GM12878 (cell line): Measurements from ENCODE around the gene CHMP6. TPM values are rescaled to one million over a fixed set of nuclear protein-coding genes. Genes with fewer than 3 reads are reported as not detected.

ENCODE experiments used
- ATAC-seq: fragments of 200-7000 bp; cut with Tn5 transposase; 3 replicates; pipeline ENCODE4 v1.9.1; 2020; ENCODE audit warnings: mild to moderate bottlenecking, moderate library complexity
- BruUV-seq: library from RNA; stranded (reverse); fragments of 400-500 nt; replicated peaks from 2 replicates; lab custom pipeline; 2021; lab: Mats Ljungman, UMichigan
- CTCF ChIA-PET: fragments of 300-600 bp; sonication (Branson Sonifier 250); formaldehyde crosslinking; extraction: SDS; loops from one replicate; lab custom pipeline; 2021; ENCODE audit warnings: inconsistent platforms; lab: Yijun Ruan, JAX
- POLR2A ChIA-PET: fragments of 350-600 bp; formaldehyde crosslinking; extraction: SDS; loops from one replicate; lab custom pipeline; 2021; ENCODE audit warnings: inconsistent platforms; lab: Charles Lee
- RAD21 ChIA-PET: fragments of 300-600 bp; sonication (Branson Sonifier 250); formaldehyde crosslinking; loops from one replicate; lab custom pipeline; 2023; ENCODE audit warnings: antibody characterized with exemption; ENCODE audit not compliant: unreplicated experiment; lab: Charles Lee
- SMC1A ChIA-PET: fragments of 300-600 bp; sonication (Branson Sonifier 250); formaldehyde crosslinking; loops from one replicate; lab custom pipeline; 2023; ENCODE audit not compliant: unreplicated experiment, uncharacterized antibody; lab: Charles Lee
- DNase-seq: peaks from one replicate; pipeline ENCODE4 v3.0.0-alpha.2; 2011; ENCODE audit warnings: low read depth, low spot score
- FAIRE-seq: peaks from 3 replicates; lab custom pipeline; 2011; peaks lifted over from hg19 to GRCh38; lab: Jason Lieb, UNC
- H2AFZ ChIP-seq: 2 replicates; pipeline ENCODE4 v1.6.0; 2011; ENCODE audit warnings: low read depth, low read length, control low read depth; ENCODE audit not compliant: control insufficient read depth
- H3K27ac ChIP-seq: 2 replicates; pipeline ENCODE4 v1.5.1; 2011; ENCODE audit warnings: control low read depth; ENCODE audit not compliant: control insufficient read depth, insufficient read depth
- H3K27me3 ChIP-seq, 2 experiments: replicated peaks in 1 of 2; 2 replicates each; pipeline versions ENCODE4 v1.6.0 to v1.6.1; 2011; ENCODE audit warnings: low read length in 1 of 2; ENCODE audit not compliant: control insufficient read depth in 2 of 2, insufficient read depth in 2 of 2
- H3K36me3 ChIP-seq, 2 experiments: 2 replicates each; pipeline ENCODE4 v1.5.1; 2011; ENCODE audit warnings: low read length in 1 of 2; ENCODE audit not compliant: control insufficient read depth in 2 of 2, insufficient read depth in 2 of 2
- H3K4me1 ChIP-seq: 2 replicates; pipeline ENCODE4 v1.6.1; 2011; ENCODE audit warnings: mild to moderate bottlenecking, low read length, moderate library complexity, mixed read lengths; ENCODE audit not compliant: control insufficient read depth, insufficient read depth
- H3K4me2 ChIP-seq: 2 replicates; pipeline ENCODE4 v1.6.0; 2011; ENCODE audit warnings: control low read depth; ENCODE audit not compliant: control insufficient read depth, insufficient read depth
- H3K4me3 ChIP-seq: fragments of 200-600 bp; sonication (generic); 2 replicates; pipeline ENCODE4 v1.5.1; 2016
- H3K79me2 ChIP-seq: 2 replicates; pipeline ENCODE4 v1.6.0; 2011; ENCODE audit warnings: low read length; ENCODE audit not compliant: control insufficient read depth, insufficient read depth
- H3K9ac ChIP-seq: 2 replicates; pipeline ENCODE4 v1.8.0; 2011; ENCODE audit warnings: low read length, control low read depth, mixed read lengths; ENCODE audit not compliant: control insufficient read depth, insufficient read depth
- H3K9me3 ChIP-seq: replicated peaks from 3 replicates; pipeline ENCODE4 v1.5.1; 2011; ENCODE audit warnings: mild to moderate bottlenecking, low read length; ENCODE audit not compliant: control insufficient read depth, insufficient read depth
- H4K20me1 ChIP-seq: 2 replicates; pipeline ENCODE4 v1.6.0; 2011; ENCODE audit not compliant: control insufficient read depth, insufficient read depth
- CBX5 ChIP-seq: sonication (generic); IDR thresholded peaks from 2 replicates; pipeline ENCODE4 v1.6.1; 2016; ENCODE audit warnings: low read depth, moderate library complexity, mild to moderate bottlenecking, inconsistent platforms
- CHD4 ChIP-seq: fragments of 200-600 bp; sonication (generic); IDR thresholded peaks from 2 replicates; pipeline ENCODE4 v1.6.1; 2016; ENCODE audit warnings: mild to moderate bottlenecking
- DPF2 ChIP-seq: fragments of 450-650 bp; IDR thresholded peaks from 2 replicates; pipeline ENCODE4 v1.6.1; 2017; ENCODE audit warnings: mild to moderate bottlenecking
- EGR1 ChIP-seq, 2 experiments: IDR thresholded peaks; 1 replicate in 1 of 2; 2 replicates in 1 of 2; pipeline ENCODE4 v1.6.1; 2011 to 2012; ENCODE audit warnings: low read depth in 2 of 2, low read length in 2 of 2, borderline replicate concordance in 1 of 2, mild to moderate bottlenecking in 1 of 2, moderate library complexity in 1 of 2
- JUND ChIP-seq: IDR thresholded peaks from 2 replicates; pipeline ENCODE4 v1.6.1; 2012; ENCODE audit warnings: low read depth, mild to moderate bottlenecking, low read length, improper control_type of control experiment, moderate library complexity
- MTA3 ChIP-seq: IDR thresholded peaks from 2 replicates; pipeline ENCODE4 v1.6.1; 2012; ENCODE audit warnings: low read length, inconsistent platforms, borderline replicate concordance
- RAD21 ChIP-seq: IDR thresholded peaks from 2 replicates; pipeline ENCODE4 v1.6.1; 2011; ENCODE audit warnings: mild to moderate bottlenecking, low read depth, low read length, moderate library complexity; ENCODE audit not compliant: insufficient read depth
- TBL1XR1 ChIP-seq: IDR thresholded peaks from 2 replicates; pipeline ENCODE4 v1.6.1; 2012; ENCODE audit warnings: low read depth, low read length, improper control_type of control experiment
- WGBS: methylation state at CpG from one replicate; pipeline ENCODE4 v1.1.6; 2016; ENCODE audit warnings: low lambda C conversion rate; ENCODE audit not compliant: insufficient replicate concordance, insufficient coverage; ENCODE audit errors: missing lambda C conversion rate; 5-methylcytosine and 5-hydroxymethylcytosine counted together
- in situ Hi-C: fragments of 300-500 bp; cut with MboI; formaldehyde crosslinking; loops from 9 replicates; pipeline ENCODE4 v1.14.3; 2018; ENCODE audit warnings: mixed read lengths
- intact Hi-C: fragments of 100-400 bp; cut with micrococcal nuclease; formaldehyde crosslinking; loops from one replicate; pipeline ENCODE4 v1.14.2; 2022; ENCODE audit not compliant: unreplicated experiment
- polyA plus RNA-seq, 11 experiments: library from polyadenylated mRNA; depleted of rRNA in 4 of 11; unstranded in 6 of 11; stranded (reverse) in 5 of 11; fragments of >200 nt; fragmentation: Nextera tagmentation in 4 of 11; fragmentation: Illumina TruSeq in 1 of 11; extraction: Ambion mirVana in 4 of 11; extraction: Trizol in 1 of 11; gene quantifications; 1 replicate in 1 of 11; 2 replicates in 10 of 11; pipeline versions ENCODE4 v1.2.1 to v1.2.3, GENCODE V29; 2011 to 2016; ENCODE audit warnings: inconsistent platforms in 2 of 11, missing spikeins in 2 of 11, low read depth in 1 of 11
- total RNA-seq, 4 experiments: library from RNA; depleted of rRNA in 3 of 4; stranded (reverse); fragments of >200 nt in 3 of 4; fragmentation: Illumina TruSeq in 1 of 4; extraction: Trizol in 1 of 4; gene quantifications; 2 replicates each; pipeline versions ENCODE4 v1.2.1 to v1.2.3, GENCODE V29; 2013 to 2021
- TF ChIP-seq, protein P1 (sequence below): IDR thresholded peaks from 2 replicates; pipeline ENCODE4 v1.6.1; 2012; ENCODE audit warnings: low read depth, low read length, improper control_type of control experiment
- TF ChIP-seq, protein P2 (sequence below): IDR thresholded peaks from 2 replicates; pipeline ENCODE4 v1.6.1; 2011; ENCODE audit warnings: low read depth, mild to moderate bottlenecking, low read length, moderate library complexity, borderline replicate concordance; ENCODE audit errors: extremely low read depth
- TF ChIP-seq, protein P3 (sequence below): IDR thresholded peaks from 2 replicates; pipeline ENCODE4 v1.6.1; 2011; ENCODE audit warnings: mild to moderate bottlenecking, low read depth, low read length, moderate library complexity; ENCODE audit not compliant: insufficient replicate concordance
- TF ChIP-seq, protein P4 (sequence below): fragments of 450-650 bp; formaldehyde crosslinking; IDR thresholded peaks from 2 replicates; pipeline ENCODE4 v1.4.0; 2022; ENCODE audit warnings: mild to moderate bottlenecking, moderate library complexity
- TF ChIP-seq, protein P5 (sequence below): fragments of 450-650 bp; formaldehyde crosslinking; IDR thresholded peaks from 2 replicates; pipeline ENCODE4 v1.4.0; 2020; ENCODE audit warnings: mild to moderate bottlenecking, moderate library complexity

Gene CHMP6
- total and polyA plus RNA-seq, 10 of the 15 experiments (the other 5 are each of a cell fraction or from before 2014, with no cell fraction given), result 0.21 to 37.9 (median 14.7) TPM

DNA sequence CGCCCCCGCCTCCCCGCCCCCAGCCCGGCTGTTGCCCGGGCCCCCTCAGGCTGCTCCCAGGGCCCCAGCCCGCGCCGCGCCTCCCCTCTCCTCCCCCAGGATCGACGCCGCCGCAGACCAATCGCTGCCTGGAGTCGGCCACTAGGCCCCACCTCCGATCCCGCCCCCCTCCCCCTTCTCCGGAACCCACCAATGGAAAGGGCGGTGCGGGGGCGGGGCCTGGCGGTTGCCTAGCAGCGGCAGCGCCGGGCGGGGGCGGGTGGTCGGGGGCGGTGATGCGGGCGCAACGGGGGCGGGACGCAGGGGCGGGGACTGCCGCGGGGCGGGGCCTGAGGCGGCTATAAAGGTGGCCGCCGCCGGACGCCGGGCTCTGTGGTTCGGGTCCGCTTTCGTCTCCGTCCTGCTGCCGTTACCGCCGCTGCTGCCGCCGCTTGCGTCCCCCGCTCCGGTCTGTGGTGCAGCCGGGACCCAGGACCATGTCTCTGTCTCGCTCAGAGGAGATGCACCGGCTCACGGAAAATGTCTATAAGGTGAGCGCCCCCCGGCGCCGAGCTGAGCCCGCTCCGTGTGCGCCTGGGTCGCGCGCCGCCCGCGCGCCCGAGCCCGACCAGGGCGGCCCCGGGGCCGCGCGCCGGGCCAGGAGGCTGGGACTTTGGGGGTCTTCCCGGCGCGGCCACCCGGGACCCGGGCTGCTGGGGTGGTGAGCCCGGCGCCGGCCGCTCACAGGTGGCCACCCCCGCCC, 43.3 kb downstream of the CHMP6 start, which contains the start of gene BAIAP2:
BAIAP2 (plus strand) TSS at position 373 of the 742 bp plus-strand sequence; CDS start at position 477, 104 bp downstream.
- Histone ChIP-seq H3K27me3 (peaks cover 5 to 11% of the 10 kb centered on the region in 2 experiments), H3K9me3 (no peaks in the 10 kb centered on the region), H2AFZ (no peak within 1 kb of the TSS), H3K36me3 (no peaks in the 10 kb centered on the region), H3K4me1 (no peaks in the 10 kb centered on the region), H3K4me3 (no peak within 1 kb of the TSS; the same call in 1 of the 2 replicates), H3K27ac (no peak within 1 kb of the TSS), H3K79me2 (no peaks in the 10 kb centered on the region), H4K20me1 (no peaks in the 10 kb centered on the region), H3K9ac (no peak within 1 kb of the TSS), H3K4me2 (peak within 1 kb of the TSS; percentile 89; the same call in 1 of the 2 replicates)
- intact Hi-C loops, result no loop called here
- SMC1A ChIA-PET, result no interaction called here
- no TSS peak for BruUV-seq
- DNase-seq (peak; percentile 21), FAIRE-seq (no peak), ATAC-seq (peak; percentile 97)
- in situ Hi-C loops, result no loop called here
- CTCF ChIA-PET, result no interaction called here
- RAD21 ChIA-PET, result no interaction called here
- POLR2A ChIA-PET, result no interaction called here
- WGBS, result 5% methylated on average over 33 of the region's 92 CpGs
- TF ChIP-seq TBL1XR1, result no peak
- TF ChIP-seq, protein P1, sequence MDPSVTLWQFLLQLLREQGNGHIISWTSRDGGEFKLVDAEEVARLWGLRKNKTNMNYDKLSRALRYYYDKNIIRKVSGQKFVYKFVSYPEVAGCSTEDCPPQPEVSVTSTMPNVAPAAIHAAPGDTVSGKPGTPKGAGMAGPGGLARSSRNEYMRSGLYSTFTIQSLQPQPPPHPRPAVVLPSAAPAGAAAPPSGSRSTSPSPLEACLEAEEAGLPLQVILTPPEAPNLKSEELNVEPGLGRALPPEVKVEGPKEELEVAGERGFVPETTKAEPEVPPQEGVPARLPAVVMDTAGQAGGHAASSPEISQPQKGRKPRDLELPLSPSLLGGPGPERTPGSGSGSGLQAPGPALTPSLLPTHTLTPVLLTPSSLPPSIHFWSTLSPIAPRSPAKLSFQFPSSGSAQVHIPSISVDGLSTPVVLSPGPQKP, result no peak
- TF ChIP-seq, protein P2, sequence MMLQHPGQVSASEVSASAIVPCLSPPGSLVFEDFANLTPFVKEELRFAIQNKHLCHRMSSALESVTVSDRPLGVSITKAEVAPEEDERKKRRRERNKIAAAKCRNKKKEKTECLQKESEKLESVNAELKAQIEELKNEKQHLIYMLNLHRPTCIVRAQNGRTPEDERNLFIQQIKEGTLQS, result no peak
- TF ChIP-seq, protein P3, sequence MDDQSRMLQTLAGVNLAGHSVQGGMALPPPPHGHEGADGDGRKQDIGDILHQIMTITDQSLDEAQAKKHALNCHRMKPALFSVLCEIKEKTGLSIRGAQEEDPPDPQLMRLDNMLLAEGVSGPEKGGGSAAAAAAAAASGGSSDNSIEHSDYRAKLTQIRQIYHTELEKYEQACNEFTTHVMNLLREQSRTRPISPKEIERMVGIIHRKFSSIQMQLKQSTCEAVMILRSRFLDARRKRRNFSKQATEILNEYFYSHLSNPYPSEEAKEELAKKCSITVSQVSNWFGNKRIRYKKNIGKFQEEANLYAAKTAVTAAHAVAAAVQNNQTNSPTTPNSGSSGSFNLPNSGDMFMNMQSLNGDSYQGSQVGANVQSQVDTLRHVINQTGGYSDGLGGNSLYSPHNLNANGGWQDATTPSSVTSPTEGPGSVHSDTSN, result peak; percentile 95
- no peak for TF ChIP-seq CHD4
- no peak for TF ChIP-seq MTA3
- TF ChIP-seq RAD21, result no peak
- TF ChIP-seq JUND, result no peak
- TF ChIP-seq CBX5, result no peak
- TF ChIP-seq, protein P4, sequence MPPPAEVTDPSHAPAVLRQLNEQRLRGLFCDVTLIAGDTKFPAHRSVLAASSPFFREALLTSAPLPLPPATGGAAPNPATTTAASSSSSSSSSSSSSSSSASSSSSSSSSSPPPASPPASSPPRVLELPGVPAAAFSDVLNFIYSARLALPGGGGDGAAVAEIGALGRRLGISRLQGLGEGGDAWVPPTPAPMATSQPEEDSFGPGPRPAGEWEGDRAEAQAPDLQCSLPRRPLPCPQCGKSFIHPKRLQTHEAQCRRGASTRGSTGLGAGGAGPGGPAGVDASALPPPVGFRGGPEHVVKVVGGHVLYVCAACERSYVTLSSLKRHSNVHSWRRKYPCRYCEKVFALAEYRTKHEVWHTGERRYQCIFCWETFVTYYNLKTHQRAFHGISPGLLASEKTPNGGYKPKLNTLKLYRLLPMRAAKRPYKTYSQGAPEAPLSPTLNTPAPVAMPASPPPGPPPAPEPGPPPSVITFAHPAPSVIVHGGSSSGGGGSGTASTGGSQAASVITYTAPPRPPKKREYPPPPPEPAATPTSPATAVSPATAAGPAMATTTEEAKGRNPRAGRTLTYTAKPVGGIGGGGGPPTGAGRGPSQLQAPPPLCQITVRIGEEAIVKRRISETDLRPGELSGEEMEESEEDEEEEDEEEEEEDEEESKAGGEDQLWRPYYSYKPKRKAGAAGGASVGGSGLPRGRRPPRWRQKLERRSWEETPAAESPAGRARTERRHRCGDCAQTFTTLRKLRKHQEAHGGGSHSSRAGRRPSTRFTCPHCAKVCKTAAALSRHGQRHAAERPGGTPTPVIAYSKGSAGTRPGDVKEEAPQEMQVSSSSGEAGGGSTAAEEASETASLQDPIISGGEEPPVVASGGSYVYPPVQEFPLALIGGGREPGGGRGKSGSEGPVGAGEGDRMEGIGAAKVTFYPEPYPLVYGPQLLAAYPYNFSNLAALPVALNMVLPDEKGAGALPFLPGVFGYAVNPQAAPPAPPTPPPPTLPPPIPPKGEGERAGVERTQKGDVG (CRISPR knock-in tag), result no peak
- TF ChIP-seq EGR1 (IDR thresholded peaks at IDR 0.05; ENCODE audit: borderline replicate concordance in 1 of 2, low read depth in 2 of 2, low read length in 2 of 2), result peak in 1 of 2 experiments; percentile 87; a peak in 2 of 3 replicates
- TF ChIP-seq, protein P5, sequence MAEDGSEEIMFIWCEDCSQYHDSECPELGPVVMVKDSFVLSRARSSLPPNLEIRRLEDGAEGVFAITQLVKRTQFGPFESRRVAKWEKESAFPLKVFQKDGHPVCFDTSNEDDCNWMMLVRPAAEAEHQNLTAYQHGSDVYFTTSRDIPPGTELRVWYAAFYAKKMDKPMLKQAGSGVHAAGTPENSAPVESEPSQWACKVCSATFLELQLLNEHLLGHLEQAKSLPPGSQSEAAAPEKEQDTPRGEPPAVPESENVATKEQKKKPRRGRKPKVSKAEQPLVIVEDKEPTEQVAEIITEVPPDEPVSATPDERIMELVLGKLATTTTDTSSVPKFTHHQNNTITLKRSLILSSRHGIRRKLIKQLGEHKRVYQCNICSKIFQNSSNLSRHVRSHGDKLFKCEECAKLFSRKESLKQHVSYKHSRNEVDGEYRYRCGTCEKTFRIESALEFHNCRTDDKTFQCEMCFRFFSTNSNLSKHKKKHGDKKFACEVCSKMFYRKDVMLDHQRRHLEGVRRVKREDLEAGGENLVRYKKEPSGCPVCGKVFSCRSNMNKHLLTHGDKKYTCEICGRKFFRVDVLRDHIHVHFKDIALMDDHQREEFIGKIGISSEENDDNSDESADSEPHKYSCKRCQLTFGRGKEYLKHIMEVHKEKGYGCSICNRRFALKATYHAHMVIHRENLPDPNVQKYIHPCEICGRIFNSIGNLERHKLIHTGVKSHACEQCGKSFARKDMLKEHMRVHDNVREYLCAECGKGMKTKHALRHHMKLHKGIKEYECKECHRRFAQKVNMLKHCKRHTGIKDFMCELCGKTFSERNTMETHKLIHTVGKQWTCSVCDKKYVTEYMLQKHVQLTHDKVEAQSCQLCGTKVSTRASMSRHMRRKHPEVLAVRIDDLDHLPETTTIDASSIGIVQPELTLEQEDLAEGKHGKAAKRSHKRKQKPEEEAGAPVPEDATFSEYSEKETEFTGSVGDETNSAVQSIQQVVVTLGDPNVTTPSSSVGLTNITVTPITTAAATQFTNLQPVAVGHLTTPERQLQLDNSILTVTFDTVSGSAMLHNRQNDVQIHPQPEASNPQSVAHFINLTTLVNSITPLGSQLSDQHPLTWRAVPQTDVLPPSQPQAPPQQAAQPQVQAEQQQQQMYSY, result no peak
- no peak for TF ChIP-seq DPF2
